Osteoblast (primary cell): ENCODE measurements around the gene LZTR1. TPM values are rescaled to one million over a fixed set of nuclear protein-coding genes. Genes with fewer than 3 reads are reported as not detected.

Experiments used
- DNase-seq: peaks from one replicate; pipeline ENCODE4 v3.0.0; 2011; ENCODE audit warnings: low spot score, mixed read lengths; ENCODE audit not compliant: insufficient read length; ENCODE audit errors: missing footprints
- H2AFZ ChIP-seq: 2 replicates; pipeline ENCODE4 v1.6.0; 2011; ENCODE audit warnings: mild to moderate bottlenecking, low read length
- H3K27ac ChIP-seq: 2 replicates; pipeline ENCODE4 v1.5.1; 2011; ENCODE audit warnings: mild to moderate bottlenecking, low read depth, low read length, moderate library complexity
- H3K27me3 ChIP-seq: 2 replicates; pipeline ENCODE4 v1.6.0; 2012; ENCODE audit warnings: mild to moderate bottlenecking, control low read depth, inconsistent platforms, low read length, moderate library complexity; ENCODE audit not compliant: insufficient read depth
- H3K36me3 ChIP-seq: 2 replicates; pipeline ENCODE4 v1.5.1; 2011; ENCODE audit warnings: mild to moderate bottlenecking, low read length, control low read depth, moderate library complexity; ENCODE audit not compliant: insufficient read depth
- H3K4me1 ChIP-seq: 2 replicates; pipeline ENCODE4 v1.5.1; 2011; ENCODE audit warnings: mild to moderate bottlenecking, low read length, control low read depth, moderate library complexity; ENCODE audit not compliant: insufficient read depth
- H3K4me2 ChIP-seq: 2 replicates; pipeline ENCODE4 v1.6.0; 2011; ENCODE audit warnings: mild to moderate bottlenecking, low read length; ENCODE audit not compliant: insufficient read depth
- H3K4me3 ChIP-seq: fragments of 200-600 bp; sonication (generic); 3 replicates; pipeline ENCODE4 v1.5.1; 2012; ENCODE audit warnings: mild to moderate bottlenecking, low read length, inconsistent platforms; ENCODE audit not compliant: insufficient read depth
- H3K79me2 ChIP-seq: 2 replicates; pipeline ENCODE4 v1.6.0; 2012; ENCODE audit warnings: mild to moderate bottlenecking, low read length, control low read depth, inconsistent platforms; ENCODE audit not compliant: insufficient read depth
- H3K9me3 ChIP-seq: 2 replicates; pipeline ENCODE4 v1.5.1; 2011; ENCODE audit warnings: low read depth, low read length, control low read depth
- H4K20me1 ChIP-seq: 2 replicates; pipeline ENCODE4 v1.6.0; 2012; ENCODE audit warnings: mild to moderate bottlenecking, low read length, control low read depth; ENCODE audit not compliant: insufficient read depth
- total RNA-seq: library from RNA; depleted of rRNA; stranded (reverse); fragments of >200 nt; gene quantifications from 2 replicates; pipeline ENCODE4 v1.2.3, GENCODE V29; 2012
- TF ChIP-seq, protein P1 (sequence below): IDR thresholded peaks from 2 replicates; pipeline ENCODE4 v1.5.1; 2011; ENCODE audit warnings: mild to moderate bottlenecking, low read depth, low read length, moderate library complexity; ENCODE audit errors: extremely low read depth

The LZTR1 gene
- total RNA-seq, 1 donor: 56.8 TPM

DNA sequence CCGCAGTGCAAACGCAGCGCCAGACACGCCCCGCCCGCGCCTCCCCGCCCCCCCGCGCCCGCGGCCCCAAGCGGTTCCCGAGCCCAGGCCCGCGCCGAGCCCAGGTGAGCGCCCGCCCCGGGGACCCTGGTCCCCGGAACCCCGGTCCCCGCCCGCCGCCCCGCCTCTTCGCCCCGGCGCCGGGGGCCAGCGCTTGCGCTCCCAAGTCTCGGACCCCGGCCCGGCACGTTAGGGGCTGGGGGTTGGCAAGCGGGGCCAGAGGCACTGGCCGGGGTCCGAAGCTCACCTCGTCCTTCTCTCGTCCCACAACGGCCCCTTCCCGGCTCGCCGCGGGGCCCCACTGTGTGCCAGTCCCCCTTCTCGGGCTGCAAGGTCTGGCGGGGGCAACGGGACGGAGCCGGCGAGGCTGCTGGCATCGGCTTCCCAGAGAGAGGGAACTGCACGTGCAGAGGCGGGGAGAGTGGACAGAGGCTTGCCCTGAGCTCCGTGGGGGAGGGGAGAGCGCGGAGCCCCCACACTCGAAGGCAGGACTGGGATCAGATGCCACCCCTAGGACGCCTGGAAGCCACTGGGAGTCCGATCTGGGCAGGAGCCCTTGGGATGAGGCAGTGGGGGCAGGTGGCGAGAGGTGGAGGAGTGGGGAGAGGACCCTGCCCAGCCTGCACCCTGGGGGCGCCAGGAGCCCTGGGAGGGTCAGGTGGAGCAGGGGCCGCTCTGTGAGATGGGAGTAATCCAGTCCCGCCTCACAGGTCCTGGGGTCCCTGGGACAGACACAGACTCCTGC is 16.8 kb upstream of the LZTR1 start:
- peaks cover 3% of the 10 kb centered on the region for H4K20me1 ChIP-seq
- peak overlapping the region; percentile 45 for H3K4me3 ChIP-seq
- no peaks in the 10 kb centered on the region for H3K36me3 ChIP-seq
- TF ChIP-seq, protein P1, sequence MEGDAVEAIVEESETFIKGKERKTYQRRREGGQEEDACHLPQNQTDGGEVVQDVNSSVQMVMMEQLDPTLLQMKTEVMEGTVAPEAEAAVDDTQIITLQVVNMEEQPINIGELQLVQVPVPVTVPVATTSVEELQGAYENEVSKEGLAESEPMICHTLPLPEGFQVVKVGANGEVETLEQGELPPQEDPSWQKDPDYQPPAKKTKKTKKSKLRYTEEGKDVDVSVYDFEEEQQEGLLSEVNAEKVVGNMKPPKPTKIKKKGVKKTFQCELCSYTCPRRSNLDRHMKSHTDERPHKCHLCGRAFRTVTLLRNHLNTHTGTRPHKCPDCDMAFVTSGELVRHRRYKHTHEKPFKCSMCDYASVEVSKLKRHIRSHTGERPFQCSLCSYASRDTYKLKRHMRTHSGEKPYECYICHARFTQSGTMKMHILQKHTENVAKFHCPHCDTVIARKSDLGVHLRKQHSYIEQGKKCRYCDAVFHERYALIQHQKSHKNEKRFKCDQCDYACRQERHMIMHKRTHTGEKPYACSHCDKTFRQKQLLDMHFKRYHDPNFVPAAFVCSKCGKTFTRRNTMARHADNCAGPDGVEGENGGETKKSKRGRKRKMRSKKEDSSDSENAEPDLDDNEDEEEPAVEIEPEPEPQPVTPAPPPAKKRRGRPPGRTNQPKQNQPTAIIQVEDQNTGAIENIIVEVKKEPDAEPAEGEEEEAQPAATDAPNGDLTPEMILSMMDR: no peak
- peaks cover 31% of the 10 kb centered on the region for H3K27me3 ChIP-seq
- peak overlapping the region; percentile 48 for H3K4me2 ChIP-seq
- no peaks in the 10 kb centered on the region for H3K79me2 ChIP-seq
- DNase-seq: peak; percentile 80
- H2AFZ ChIP-seq: no peak overlapping the region
- H3K9me3 ChIP-seq: no peaks in the 10 kb centered on the region
- H3K4me1 ChIP-seq: no peaks in the 10 kb centered on the region
- H3K27ac ChIP-seq: no peak overlapping the region

- TF ChIP-seq, protein P1: no peak
- H3K27ac ChIP-seq: no peak overlapping the region
- H4K20me1 ChIP-seq: peaks cover 3% of the 10 kb centered on the region
- H3K36me3 ChIP-seq: no peaks in the 10 kb centered on the region
- no peak overlapping the region for H2AFZ ChIP-seq
- no peaks in the 10 kb centered on the region for H3K79me2 ChIP-seq
- H3K9me3 ChIP-seq: no peaks in the 10 kb centered on the region
- no peaks in the 10 kb centered on the region for H3K4me1 ChIP-seq
- peaks cover 31% of the 10 kb centered on the region for H3K27me3 ChIP-seq
- H3K4me3 ChIP-seq: no peak overlapping the region
- DNase-seq: peak; percentile 74
- no peak overlapping the region for H3K4me2 ChIP-seq
These were observed 15.9 kb upstream of the LZTR1 start for GRCh38 chr22:20965888-20966855.

- DNase-seq: peak; percentile 89
- H3K27ac ChIP-seq: no peak within 1 kb of the TSS
- TF ChIP-seq, protein P1: no peak
- no peak within 1 kb of the TSS for H2AFZ ChIP-seq
- H3K36me3 ChIP-seq: no peaks in the 10 kb centered on the region
- no peak within 1 kb of the TSS for H3K4me3 ChIP-seq
- H3K4me2 ChIP-seq: no peak within 1 kb of the TSS
- H3K79me2 ChIP-seq: no peaks in the 10 kb centered on the region
- H4K20me1 ChIP-seq: peaks cover 3% of the 10 kb centered on the region
- H3K4me1 ChIP-seq: no peaks in the 10 kb centered on the region
- H3K27me3 ChIP-seq: peaks cover 31% of the 10 kb centered on the region
- H3K9me3 ChIP-seq: no peaks in the 10 kb centered on the region
These were observed 15.0 kb upstream of the LZTR1 start, which contains the start of gene AIFM3 for GRCh38 chr22:20966883-20967696. TSS of gene AIFM3 (plus strand) at chr22:20967255. CDS start at chr22:20967945, 690 bp downstream.
